ENCODE measurements around the gene TRIM13.

DNA sequence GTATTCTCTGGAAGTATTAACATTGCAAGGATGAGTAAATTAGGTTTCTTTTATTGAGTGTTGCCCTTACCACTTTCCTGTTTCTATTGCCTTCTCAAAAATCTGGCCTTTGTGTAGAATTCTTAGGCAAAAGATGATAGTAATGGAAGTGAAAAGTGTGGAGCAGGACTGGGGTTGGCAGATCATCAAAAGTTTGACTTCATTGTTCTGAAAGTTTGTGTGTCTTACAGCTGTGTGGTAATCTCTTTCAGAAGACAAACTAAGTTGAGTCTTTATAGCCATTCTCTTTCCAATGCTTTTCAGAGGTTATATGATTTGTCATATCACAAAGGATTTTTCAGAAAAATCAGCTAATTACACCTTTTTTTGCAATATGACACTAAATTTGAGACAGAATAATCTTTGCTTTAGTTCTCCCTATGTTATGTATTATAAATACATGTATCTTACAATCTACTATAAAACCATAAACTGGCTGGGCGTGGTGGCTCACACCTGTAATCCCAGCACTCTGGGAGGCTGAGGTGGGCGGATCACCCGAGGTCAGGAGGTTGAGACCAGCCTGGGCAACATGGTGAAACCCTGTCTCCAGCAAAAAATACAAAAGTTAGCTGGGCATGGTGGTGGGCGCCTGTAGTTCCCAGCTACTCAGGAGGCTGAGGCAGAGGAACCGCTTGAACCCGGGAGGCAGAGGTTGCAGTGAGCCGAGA lies 9.7 kb downstream of the TRIM13 start:
- TF ChIP-seq, protein P1, sequence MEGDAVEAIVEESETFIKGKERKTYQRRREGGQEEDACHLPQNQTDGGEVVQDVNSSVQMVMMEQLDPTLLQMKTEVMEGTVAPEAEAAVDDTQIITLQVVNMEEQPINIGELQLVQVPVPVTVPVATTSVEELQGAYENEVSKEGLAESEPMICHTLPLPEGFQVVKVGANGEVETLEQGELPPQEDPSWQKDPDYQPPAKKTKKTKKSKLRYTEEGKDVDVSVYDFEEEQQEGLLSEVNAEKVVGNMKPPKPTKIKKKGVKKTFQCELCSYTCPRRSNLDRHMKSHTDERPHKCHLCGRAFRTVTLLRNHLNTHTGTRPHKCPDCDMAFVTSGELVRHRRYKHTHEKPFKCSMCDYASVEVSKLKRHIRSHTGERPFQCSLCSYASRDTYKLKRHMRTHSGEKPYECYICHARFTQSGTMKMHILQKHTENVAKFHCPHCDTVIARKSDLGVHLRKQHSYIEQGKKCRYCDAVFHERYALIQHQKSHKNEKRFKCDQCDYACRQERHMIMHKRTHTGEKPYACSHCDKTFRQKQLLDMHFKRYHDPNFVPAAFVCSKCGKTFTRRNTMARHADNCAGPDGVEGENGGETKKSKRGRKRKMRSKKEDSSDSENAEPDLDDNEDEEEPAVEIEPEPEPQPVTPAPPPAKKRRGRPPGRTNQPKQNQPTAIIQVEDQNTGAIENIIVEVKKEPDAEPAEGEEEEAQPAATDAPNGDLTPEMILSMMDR (IDR thresholded peaks at IDR 0.05 in 4 of 5, conservative IDR thresholded peaks at IDR 0.05 in 1 of 5): no peak
- TF ChIP-seq POLR2A (IDR thresholded peaks at IDR 0.05): no peak

Measured in gastrocnemius medialis (tissue), 4 donors.